Measurements from ENCODE around the gene ZNF22.
A peak's percentile ranks its signal among the peaks of the same experiment; 100 is the strongest.

The ZNF22 gene

DNA sequence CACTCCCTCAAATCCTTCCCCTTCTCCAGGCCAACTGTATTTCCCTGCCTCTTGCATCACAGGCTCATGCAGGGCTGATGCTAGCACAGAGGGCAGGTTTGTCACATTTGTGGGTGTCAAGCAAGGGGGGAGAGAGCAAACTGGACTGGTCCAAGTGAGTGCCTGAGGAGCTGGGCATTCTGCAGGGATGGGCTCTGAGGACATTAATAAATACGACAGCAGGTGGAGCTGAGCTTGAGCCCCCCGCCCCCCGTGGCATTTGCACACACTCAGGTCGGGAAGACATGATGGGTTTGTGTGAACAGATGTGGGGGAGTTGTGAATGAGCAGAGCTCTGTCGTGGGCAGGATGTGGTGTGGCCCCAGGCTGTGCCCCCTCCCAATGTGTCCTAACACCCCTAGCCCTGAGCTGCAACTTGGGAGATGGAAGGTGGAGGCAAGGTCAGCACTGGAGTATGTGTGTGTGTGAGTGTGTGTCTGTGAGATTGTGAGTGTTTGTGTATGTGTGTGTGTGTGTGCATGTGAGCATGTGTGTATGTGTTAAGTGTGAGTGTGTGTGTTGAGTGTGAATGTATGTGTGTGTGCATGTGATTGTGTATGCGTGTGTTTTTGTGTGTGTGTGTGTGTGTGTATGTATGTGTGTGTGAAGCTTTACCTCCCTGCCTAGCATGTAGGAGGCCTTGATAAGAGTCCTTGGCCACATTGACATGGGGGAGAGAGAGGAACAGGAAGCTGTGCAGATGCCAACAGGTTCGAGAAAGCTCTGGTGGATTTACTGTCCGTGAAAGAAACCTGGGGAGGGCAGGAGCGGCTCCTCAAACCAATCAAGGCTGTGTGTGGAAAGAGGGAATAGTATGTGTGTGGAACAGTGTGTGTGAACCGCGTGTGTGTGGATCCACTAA is 32.0 kb upstream of the ZNF22 start:
- no peak overlapping the region for H3K4me3 ChIP-seq (ENCODE audit: low read length)
- TF ChIP-seq ZNF274 (IDR thresholded peaks at IDR 0.05; ENCODE audit: low read depth, low read length): no peak

DNA sequence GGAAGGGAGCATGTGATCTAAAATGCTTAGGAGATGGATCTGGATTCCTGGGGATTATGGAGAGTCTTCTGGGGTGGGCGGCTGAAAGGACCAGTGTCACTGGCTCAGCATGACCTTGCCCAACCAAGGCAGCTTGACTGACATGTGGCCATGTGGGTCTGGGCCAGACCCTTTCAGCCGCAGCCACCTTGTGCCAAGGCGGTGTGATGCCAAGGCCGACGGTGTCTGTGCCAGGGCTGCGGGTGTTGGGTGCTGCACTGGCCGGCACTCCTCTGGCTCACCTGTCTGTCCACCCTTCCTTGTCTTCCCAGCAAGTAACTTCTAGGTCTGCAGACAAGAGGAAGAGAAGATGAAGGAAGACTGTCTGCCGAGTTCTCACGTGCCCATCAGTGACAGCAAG is 30.9 kb upstream of the ZNF22 start:
- TF ChIP-seq ZNF274 (IDR thresholded peaks at IDR 0.05; ENCODE audit: low read depth, low read length): no peak
- H3K4me3 ChIP-seq (ENCODE audit: low read length): no peak overlapping the region

- H3K4me3 ChIP-seq (ENCODE audit: low read length): no peak overlapping the region
- no peak for TF ChIP-seq ZNF274 (IDR thresholded peaks at IDR 0.05; ENCODE audit: low read depth, low read length)
Measured at GRCh38 chr10:44970812-44971395, 29.8 kb upstream of the ZNF22 start.

- H3K4me3 ChIP-seq (ENCODE audit: low read length): no peak overlapping the region
- no peak for TF ChIP-seq ZNF274 (IDR thresholded peaks at IDR 0.05; ENCODE audit: low read depth, low read length)
Measured at GRCh38 chr10:44971434-44971833, 29.3 kb upstream of the ZNF22 start.

DNA sequence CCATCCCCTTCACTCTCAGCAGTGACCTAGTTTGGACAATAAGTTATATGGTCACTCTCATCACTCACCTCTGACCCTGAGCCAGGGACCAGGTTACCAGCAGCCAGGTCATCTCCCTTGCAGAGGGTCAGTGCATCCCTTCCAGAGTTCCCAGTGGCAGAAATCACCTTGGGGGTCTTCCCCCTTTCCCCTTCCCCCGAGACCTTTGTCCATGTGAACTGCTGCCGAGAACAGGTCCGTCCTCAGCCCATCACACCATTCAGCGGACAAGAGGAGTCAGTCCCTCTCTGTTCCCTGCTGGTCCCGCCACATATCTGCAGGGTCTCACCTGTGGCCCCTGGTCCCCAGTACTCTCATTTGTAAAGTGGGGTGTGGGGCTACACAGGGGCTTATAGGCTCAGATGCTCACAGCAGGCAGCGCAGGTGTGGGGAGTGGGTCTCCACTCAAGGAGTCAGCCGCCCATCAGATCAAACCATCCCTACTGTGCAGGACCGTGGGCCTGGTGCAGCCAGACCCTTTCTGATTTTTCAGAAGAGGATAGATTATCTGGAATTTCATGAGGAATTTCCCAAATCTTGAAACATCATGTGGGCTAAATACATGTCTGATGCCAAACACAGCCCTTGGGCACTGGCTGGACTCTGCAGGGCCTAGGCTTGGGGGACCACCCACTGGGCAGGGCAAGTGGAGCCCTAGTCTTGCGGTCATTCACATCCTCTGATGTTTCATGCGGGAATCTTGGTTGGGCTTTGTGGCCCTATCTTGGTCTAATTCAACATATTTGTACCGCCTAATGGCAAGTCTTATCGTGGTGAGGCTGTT is 28.6 kb upstream of the ZNF22 start:
- H3K4me3 ChIP-seq (ENCODE audit: low read length): no peak overlapping the region
- no peak for TF ChIP-seq ZNF274 (IDR thresholded peaks at IDR 0.05; ENCODE audit: low read depth, low read length)

DNA sequence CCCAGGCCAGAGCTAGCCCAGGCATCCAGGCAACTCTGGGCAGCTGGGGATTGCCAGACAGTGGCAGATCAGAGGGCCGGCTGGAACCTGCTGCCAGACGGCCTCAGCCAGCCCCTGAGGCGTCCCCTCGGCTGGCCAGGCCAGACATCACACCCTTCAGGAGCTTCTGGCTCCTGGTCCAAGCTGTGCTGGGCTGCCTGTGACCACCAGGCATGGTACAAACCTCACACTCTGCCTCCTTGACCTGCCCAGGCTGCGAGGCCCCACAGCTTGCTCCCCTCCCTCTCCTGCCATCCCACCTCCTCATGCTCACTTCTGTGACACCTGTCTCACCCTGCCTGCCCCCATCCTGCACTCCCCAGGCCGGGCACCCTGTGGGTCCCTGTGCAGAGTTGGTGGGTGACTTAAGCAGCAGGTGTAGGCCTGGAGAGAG is 27.8 kb upstream of the ZNF22 start:
- TF ChIP-seq ZNF274 (IDR thresholded peaks at IDR 0.05; ENCODE audit: low read depth, low read length): no peak
- H3K4me3 ChIP-seq (ENCODE audit: low read length): no peak overlapping the region

DNA sequence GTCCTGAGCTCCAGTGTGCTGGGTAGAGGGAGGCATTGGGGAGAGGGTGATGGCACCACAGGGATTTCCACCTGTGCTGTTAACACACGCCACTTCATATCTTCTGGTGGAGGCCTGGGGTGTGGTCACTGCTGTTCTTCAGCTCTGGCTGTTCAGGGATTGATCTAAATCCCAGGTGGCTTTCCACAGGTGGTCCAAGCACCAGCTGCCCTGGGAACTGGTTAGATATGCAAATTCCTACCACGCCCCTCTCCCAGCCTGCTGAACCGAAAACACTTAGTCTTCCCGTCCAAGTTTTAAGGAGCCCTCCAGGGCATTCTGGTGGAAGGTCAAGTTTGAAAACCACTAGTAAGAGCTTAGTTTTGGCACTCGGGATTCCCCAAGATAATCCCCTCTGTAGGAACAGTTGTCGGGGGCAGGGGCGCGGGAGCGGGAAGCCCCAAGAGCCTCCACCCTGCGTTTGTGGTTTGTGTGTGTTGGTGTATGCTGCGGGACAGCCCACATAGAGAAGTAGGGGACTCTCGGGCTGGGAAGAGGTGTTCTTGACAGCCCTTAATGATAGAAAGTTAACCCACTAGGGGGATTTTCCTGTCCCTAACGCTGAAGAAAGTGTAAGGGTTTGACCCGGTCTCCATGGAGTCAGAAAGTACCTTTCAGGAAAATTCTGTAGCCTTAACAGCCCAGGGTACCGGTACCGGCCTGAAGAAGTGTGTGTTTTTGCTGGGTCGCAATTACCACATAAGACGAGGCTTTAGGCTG is 27.2 kb upstream of the ZNF22 start:
- no peak for TF ChIP-seq ZNF274 (IDR thresholded peaks at IDR 0.05; ENCODE audit: low read depth, low read length)
- H3K4me3 ChIP-seq (ENCODE audit: low read length): no peak overlapping the region; the same call in 1 of the 2 replicates

DNA sequence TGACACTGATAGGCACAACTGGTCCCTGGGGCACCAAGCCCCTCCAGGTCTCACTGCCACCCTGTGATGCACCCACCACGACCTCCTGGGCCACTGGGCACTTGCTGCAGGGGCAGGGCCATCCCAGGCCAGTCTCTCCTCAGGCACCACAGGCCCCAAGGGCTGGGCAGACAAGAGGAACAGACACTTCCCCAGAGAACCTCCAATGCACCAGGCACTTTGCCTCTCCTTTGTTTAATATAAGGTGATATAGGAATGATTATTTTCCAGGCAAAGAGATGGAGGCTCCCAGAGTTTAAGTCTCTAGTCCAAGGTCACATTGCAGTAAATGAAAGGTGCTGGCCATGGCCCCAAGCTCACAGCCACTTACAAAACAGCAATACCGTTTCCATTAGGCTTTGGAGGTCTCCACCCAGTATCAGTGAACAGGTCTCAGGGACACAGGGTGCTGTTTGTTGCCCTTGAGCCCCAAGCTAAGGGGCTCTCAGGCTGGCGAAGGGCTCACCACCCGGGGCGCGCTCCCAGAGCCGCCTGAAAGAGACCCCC is 26.6 kb upstream of the ZNF22 start:
- H3K4me3 ChIP-seq (ENCODE audit: low read length): peak overlapping the region; percentile 35; the same call in 1 of the 2 replicates
- no peak for TF ChIP-seq ZNF274 (IDR thresholded peaks at IDR 0.05; ENCODE audit: low read depth, low read length)

GRCh38 chr10:44974628-44975430 is 25.9 kb upstream of the ZNF22 start:
- no peak for TF ChIP-seq ZNF274 (IDR thresholded peaks at IDR 0.05; ENCODE audit: low read depth, low read length)
- H3K4me3 ChIP-seq (ENCODE audit: low read length): peak overlapping the region; percentile 35; the same call in 1 of the 2 replicates

GRCh38 chr10:44975431-44976331 is 25.0 kb upstream of the ZNF22 start:
- TF ChIP-seq ZNF274 (IDR thresholded peaks at IDR 0.05; ENCODE audit: low read depth, low read length): no peak
- H3K4me3 ChIP-seq (ENCODE audit: low read length): no peak overlapping the region

- H3K4me3 ChIP-seq (ENCODE audit: low read length): no peak overlapping the region
- no peak for TF ChIP-seq ZNF274 (IDR thresholded peaks at IDR 0.05; ENCODE audit: low read depth, low read length)
Measured at GRCh38 chr10:44976352-44977198, 24.1 kb upstream of the ZNF22 start.
